NB4 (cell line): Measurements from ENCODE around the gene UBXN6.

Experiments
- DNase-seq: peaks from one replicate; pipeline ENCODE4 v3.0.0; 2010; ENCODE audit warnings: low read depth
- H3K4me3 ChIP-seq: one replicate; pipeline ENCODE4 v1.5.1; 2011; ENCODE audit warnings: mild to moderate bottlenecking, low read depth, low read length, moderate library complexity
- CTCF ChIP-seq: IDR thresholded peaks from one replicate; pipeline ENCODE4 v1.5.1; 2012; ENCODE audit warnings: low read depth, low read length
- MYC ChIP-seq: IDR thresholded peaks from 2 replicates; pipeline ENCODE4 v1.6.1; 2011; ENCODE audit warnings: low read depth, low read length
- POLR2A ChIP-seq: IDR thresholded peaks from 2 replicates; pipeline ENCODE4 v1.6.1; 2011; ENCODE audit warnings: mild to moderate bottlenecking; ENCODE audit not compliant: insufficient read length; ENCODE audit errors: extremely low read depth
- TF ChIP-seq, protein P1 (sequence below): IDR thresholded peaks from 2 replicates; pipeline ENCODE4 v1.6.1; 2011; ENCODE audit warnings: low read depth, low read length

The UBXN6 gene

GRCh38 chr19:4399812-4400134 lies 57.8 kb downstream of the UBXN6 start:
- TF ChIP-seq MYC (no peak; the same call in 1 of the 2 replicates), CTCF (no peak), POLR2A (no peak)
- TF ChIP-seq, protein P1, sequence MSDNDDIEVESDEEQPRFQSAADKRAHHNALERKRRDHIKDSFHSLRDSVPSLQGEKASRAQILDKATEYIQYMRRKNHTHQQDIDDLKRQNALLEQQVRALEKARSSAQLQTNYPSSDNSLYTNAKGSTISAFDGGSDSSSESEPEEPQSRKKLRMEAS, result no peak
- peak; percentile 61 for DNase-seq
- peak overlapping the region; percentile 91 for H3K4me3 ChIP-seq

DNA sequence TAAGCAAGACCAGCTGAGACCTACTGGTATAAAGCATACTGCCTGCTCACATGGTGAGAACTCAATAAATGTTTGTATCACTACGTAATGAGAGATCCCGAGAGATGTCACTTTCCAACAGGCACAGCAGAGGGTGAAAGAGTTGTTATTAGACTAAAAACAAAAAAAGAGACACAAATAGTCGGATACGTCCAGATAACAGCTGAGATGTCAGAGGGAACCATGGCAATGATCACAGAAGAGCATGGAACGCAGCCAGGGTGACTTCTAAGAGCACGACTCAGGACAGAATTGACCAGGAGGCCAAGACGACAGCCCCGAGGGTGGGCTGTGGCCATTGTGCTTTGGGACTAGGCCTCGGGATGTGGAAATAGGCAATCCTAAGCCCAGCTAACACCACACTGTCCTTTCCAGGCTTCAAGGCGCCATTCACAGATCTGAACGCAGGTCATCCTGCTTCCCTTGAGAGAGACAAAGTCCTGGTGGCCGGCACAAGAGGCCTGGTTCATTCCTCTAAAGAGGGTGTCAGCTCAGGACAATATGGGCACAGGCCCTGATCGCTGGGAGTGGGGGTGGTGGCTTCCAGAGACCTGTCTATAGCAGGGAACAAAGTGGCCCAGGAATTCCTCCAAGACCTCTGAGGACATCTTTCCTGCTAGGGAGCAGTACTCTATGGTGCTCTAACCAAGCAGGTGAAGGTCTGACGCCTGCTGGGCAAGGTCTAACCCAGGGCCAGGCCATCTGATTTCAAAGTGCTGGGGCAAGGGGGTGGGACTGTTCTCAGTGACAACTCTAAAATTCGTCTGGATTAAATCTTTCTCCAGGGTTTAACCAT lies 60.4 kb downstream of the UBXN6 start:
- H3K4me3 ChIP-seq, result no peak overlapping the region
- TF ChIP-seq, protein P1, result no peak
- TF ChIP-seq POLR2A (no peak), CTCF (no peak), MYC (no peak)
- no peak for DNase-seq
